Measurements from ENCODE around the gene PITRM1.

Gene PITRM1

GRCh38 chr10:3100093-3100792, 72.3 kb downstream of the PITRM1 start:
- no peak for DNase-seq

- DNase-seq, result no peak
Measured at GRCh38 chr10:3099291-3100092, 73.1 kb downstream of the PITRM1 start.

- DNase-seq, result no peak
Measured at GRCh38 chr10:3098689-3099088, 73.9 kb downstream of the PITRM1 start.

- DNase-seq, result no peak
Measured at GRCh38 chr10:3097160-3097559, 75.4 kb downstream of the PITRM1 start.

- DNase-seq, result no peak
Measured at GRCh38 chr10:3096149-3096548, 76.4 kb downstream of the PITRM1 start.

- DNase-seq, result no peak
Measured at GRCh38 chr10:3095373-3096139, 77.0 kb downstream of the PITRM1 start.

GRCh38 chr10:3094609-3095036, 78.0 kb downstream of the PITRM1 start:
- no peak for DNase-seq

GRCh38 chr10:3093996-3094395, 78.6 kb downstream of the PITRM1 start:
- no peak for DNase-seq

- no peak for DNase-seq
Measured at GRCh38 chr10:3091921-3092320, 80.7 kb downstream of the PITRM1 start.

- DNase-seq, result no peak
Measured at GRCh38 chr10:3090914-3091787, 81.4 kb downstream of the PITRM1 start.

- DNase-seq, result no peak
Measured at GRCh38 chr10:3090388-3090787, 82.2 kb downstream of the PITRM1 start.
